Muscle of leg (tissue), 11 donors: ENCODE results near the gene RYR1. TPM values are rescaled to one million over a fixed set of nuclear protein-coding genes. Genes with fewer than 3 reads are reported as not detected.

Experiments
- DNase-seq: peaks from one replicate; pipeline ENCODE4 v3.0.0; 2013
- H3K27ac ChIP-seq: one replicate; pipeline ENCODE4 v1.5.1; 2013; ENCODE audit warnings: mild to moderate bottlenecking, low read length, control low read depth
- H3K27me3 ChIP-seq: one replicate; pipeline ENCODE4 v1.6.1; 2013; ENCODE audit warnings: low read length; ENCODE audit not compliant: control insufficient read depth, insufficient read depth
- H3K36me3 ChIP-seq: one replicate; pipeline ENCODE4 v1.6.1; 2013; ENCODE audit warnings: low read length; ENCODE audit not compliant: control insufficient read depth, insufficient read depth
- H3K4me1 ChIP-seq: one replicate; pipeline ENCODE4 v1.6.1; 2013; ENCODE audit warnings: low read length; ENCODE audit not compliant: control insufficient read depth, insufficient read depth
- H3K4me3 ChIP-seq: one replicate; pipeline ENCODE4 v1.5.1; 2013; ENCODE audit warnings: low read length, control low read depth
- H3K9me3 ChIP-seq: replicated peaks from 2 replicates; pipeline ENCODE4 v1.6.1; 2013; ENCODE audit warnings: low read depth, low read length; ENCODE audit not compliant: control insufficient read depth
- WGBS: methylation state at CpG from one replicate; pipeline ENCODE4 v1.1.5; 2013; ENCODE audit warnings: missing lambda C conversion rate; ENCODE audit not compliant: insufficient coverage; 5-methylcytosine and 5-hydroxymethylcytosine counted together
- polyA plus RNA-seq, 8 donors: library from polyadenylated mRNA; unstranded; fragments of 120-200 nt; gene quantifications; one replicate each; pipeline versions ENCODE4 v1.2.1 to v1.2.3, GENCODE V29; 2013; ENCODE audit warnings: inconsistent platforms in 1 of 8, low replicate concordance in 1 of 8; ENCODE audit not compliant: insufficient read length in 8 of 8, insufficient read depth in 1 of 8
- total RNA-seq: library from RNA; stranded (reverse); fragments of 120-200 nt; gene quantifications from one replicate; pipeline ENCODE4 v1.2.4, GENCODE V29; 2013

The RYR1 gene
- total and polyA plus RNA-seq, 9 donors: 145 to 817 (median 491) TPM

DNA sequence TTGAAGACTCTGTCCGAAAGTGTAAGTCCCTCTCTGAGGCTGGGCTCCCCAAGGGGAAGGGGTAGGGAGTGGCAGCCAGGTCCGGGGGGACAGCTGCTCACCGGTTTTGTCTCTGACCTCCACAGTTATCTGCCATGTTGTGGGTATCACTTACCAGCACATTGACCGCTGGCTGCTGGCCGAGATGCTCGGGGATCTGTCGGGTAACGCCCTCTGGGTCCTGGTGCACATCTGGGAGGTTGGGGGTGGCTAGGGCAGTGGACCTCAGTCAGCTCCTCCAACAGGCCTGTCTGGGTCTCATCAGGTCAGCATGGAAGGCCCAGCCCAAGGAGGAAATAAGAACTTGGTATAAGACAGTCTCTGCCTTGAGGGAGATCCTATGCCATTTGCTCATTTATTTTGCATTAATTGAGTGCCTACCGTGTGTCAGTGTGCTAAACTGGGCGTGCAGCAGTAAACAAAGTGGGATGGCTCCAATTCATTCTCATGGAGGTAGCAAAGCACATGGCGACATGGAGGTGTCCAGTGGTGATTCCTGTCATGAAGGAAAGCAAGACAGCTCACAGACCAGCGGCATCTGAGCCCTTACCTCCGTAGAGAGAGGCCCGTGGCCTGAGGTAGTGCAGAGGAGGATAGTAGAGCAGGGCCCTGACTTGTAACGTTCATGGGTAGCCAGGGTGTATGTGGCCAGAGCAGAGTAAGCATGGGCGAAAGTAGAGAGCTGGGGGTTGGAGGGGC, 199.2 kb downstream of the RYR1 start:
- WGBS: 86% methylated on average over 11 of the region's 16 CpGs
- Histone ChIP-seq H3K27ac (no peak overlapping the region), H3K4me3 (no peak overlapping the region), H3K9me3 (no peaks in the 10 kb centered on the region), H3K27me3 (no peaks in the 10 kb centered on the region), H3K36me3 (peaks cover 70% of the 10 kb centered on the region), H3K4me1 (peaks cover 4% of the 10 kb centered on the region)
- DNase-seq: no peak

DNA sequence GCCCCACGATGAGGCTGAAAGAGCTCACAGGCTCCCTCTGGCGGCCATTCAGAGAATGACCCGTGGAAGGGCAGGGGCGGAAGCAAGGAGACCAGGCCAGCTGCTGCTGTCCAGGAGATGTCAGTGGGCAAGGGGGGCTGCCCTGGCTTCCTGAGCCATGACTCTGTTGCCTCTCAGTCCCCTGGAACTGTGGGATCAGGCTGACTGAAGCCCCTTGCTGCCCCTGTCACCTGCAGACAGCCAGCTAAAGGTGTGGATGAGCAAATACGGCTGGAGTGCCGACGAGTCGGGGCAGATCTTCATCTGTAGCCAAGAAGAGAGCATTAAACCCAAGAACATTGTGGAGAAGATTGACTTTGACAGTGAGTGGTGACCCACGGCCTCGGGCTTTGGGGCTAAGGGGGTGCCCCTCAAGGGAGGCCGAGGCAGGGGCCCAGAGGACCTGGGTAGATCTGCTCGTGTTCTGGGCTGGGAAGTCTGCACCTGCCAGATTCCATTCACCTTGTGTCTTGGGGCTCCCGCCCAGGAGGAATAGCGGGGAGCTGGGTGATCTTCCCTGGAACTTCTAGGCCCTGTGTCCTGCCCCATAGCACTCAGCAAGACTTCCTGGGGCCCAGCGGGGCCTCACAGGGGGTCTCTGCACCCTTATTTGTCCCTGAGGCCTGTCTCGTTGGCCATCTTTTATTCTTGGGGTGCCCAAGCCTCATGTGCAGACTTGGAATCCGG, 201.4 kb downstream of the RYR1 start:
- Histone ChIP-seq H3K4me1 (peaks cover 4% of the 10 kb centered on the region), H3K4me3 (no peak overlapping the region), H3K27me3 (no peaks in the 10 kb centered on the region), H3K27ac (peak overlapping the region; percentile 29), H3K36me3 (peaks cover 60% of the 10 kb centered on the region), H3K9me3 (no peaks in the 10 kb centered on the region)
- DNase-seq: peak; percentile 83
- WGBS: 64% methylated on average over 16 of the region's 17 CpGs

DNA sequence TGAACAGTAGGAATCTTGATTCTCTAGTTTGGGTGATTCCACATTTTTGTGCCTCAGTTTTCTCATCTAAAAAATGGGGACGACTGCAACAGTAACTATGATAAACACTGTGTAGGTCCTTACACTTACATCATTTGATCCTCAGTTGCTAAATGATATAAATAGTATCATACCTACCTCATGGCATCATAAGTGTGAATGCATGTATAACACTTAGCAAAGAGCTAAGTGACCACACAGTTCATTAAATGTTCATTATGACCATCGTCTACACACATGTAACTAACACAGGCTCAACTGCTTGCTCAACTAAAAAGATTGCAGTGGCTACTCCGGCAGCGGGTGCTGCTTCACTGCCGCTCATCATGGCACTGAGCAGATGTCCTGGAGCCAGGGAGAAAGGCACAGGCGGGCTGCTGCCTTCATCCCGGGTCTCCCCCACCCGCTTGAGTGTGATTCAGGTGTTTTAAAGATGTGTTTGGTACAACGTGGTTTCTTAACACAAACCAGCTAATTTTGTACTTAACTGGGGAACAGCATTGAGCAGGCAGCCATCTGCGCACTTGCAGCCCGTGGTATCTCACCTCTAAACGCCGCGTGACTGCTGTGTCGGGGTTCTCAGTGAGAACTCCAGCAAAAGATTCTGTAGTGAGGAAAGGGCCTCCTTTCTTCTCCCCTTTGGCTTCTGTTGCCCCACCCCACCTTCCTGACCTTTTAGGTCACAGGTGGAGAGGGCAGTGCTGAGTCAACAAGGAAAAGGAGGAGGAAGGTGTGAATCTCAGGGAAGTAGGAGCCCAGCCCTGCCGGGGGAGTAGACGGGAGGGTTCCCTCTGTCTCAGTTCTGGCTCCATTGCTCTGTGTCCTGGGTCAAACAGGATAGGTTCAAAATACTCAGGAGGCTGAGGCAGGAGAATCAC, 202.2 kb downstream of the RYR1 start:
- no peak overlapping the region for H3K27ac ChIP-seq
- DNase-seq: no peak
- H3K36me3 ChIP-seq: peaks cover 55% of the 10 kb centered on the region
- no peaks in the 10 kb centered on the region for H3K9me3 ChIP-seq
- 79% methylated on average over 5 of the region's 17 CpGs for WGBS
- peaks cover 4% of the 10 kb centered on the region for H3K4me1 ChIP-seq
- H3K27me3 ChIP-seq: no peaks in the 10 kb centered on the region
- no peak overlapping the region for H3K4me3 ChIP-seq

Other genes with a start within 250 kb of the RYR1 start
- gene DPF1, start 209.5 kb upstream of the RYR1 start, total RNA-seq: 2.0 TPM
- 1 to 10 TPM; 3.0 to 4.9 (median 4.4) TPM for gene DPF1, start 209.5 kb upstream of the RYR1 start, polyA plus RNA-seq
- gene PPP1R14A, start 177.3 kb upstream of the RYR1 start, total RNA-seq: 2.9 TPM
- gene PPP1R14A, start 177.3 kb upstream of the RYR1 start, polyA plus RNA-seq: 10 to 100 TPM; 12.2 to 24.2 (median 19.6) TPM
- 2.6 TPM for gene SPINT2, start 169.1 kb upstream of the RYR1 start, total RNA-seq
- 10 to 100 TPM in 2 of 8 donors, 1 to 10 TPM in 6; 4.1 to 30.1 (median 4.8) TPM for gene SPINT2, start 169.1 kb upstream of the RYR1 start, polyA plus RNA-seq
- gene C19orf33, start 129.4 kb upstream of the RYR1 start, total RNA-seq: 0.66 TPM
- gene C19orf33, start 129.4 kb upstream of the RYR1 start, polyA plus RNA-seq: 1 to 10 TPM in 3 of 8 donors, under 1 TPM in 4, not detected in 1; 0.44 to 9.2 (median 1.00) TPM
- 25.9 TPM for gene YIF1B, start 117.7 kb upstream of the RYR1 start, total RNA-seq
- 10 to 100 TPM; 27.6 to 32.5 (median 30.5) TPM for gene YIF1B, start 117.7 kb upstream of the RYR1 start, polyA plus RNA-seq
- 2.6 TPM for gene KCNK6, start 113.8 kb upstream of the RYR1 start, total RNA-seq
- 1 to 10 TPM; 2.0 to 4.4 (median 2.9) TPM for gene KCNK6, start 113.8 kb upstream of the RYR1 start, polyA plus RNA-seq
- gene CATSPERG, start 97.9 kb upstream of the RYR1 start, total RNA-seq: 3.2 TPM
- gene CATSPERG, start 97.9 kb upstream of the RYR1 start, polyA plus RNA-seq: 1 to 10 TPM; 1.1 to 3.6 (median 2.0) TPM
- gene PSMD8, start 59.1 kb upstream of the RYR1 start, total RNA-seq: 133 TPM
- 100 to 1,000 TPM; 124 to 150 (median 141) TPM for gene PSMD8, start 59.1 kb upstream of the RYR1 start, polyA plus RNA-seq
- not detected for gene GGN, start 45.7 kb upstream of the RYR1 start, total RNA-seq
- gene GGN, start 45.7 kb upstream of the RYR1 start, polyA plus RNA-seq: under 1 TPM in 7 of 8 donors, not detected in 1; 0.09 to 0.84 (median 0.34) TPM
- gene SPRED3, start 45.0 kb upstream of the RYR1 start, total RNA-seq: 0.09 TPM
- gene SPRED3, start 45.0 kb upstream of the RYR1 start, polyA plus RNA-seq: under 1 TPM; 0.21 to 0.87 (median 0.41) TPM
- gene FAM98C, start 30.6 kb upstream of the RYR1 start, total RNA-seq: 9.0 TPM
- 10 to 100 TPM in 3 of 8 donors, 1 to 10 TPM in 5; 8.0 to 15.4 (median 9.7) TPM for gene FAM98C, start 30.6 kb upstream of the RYR1 start, polyA plus RNA-seq
- gene RASGRP4, start 7.5 kb upstream of the RYR1 start, total RNA-seq: 0.98 TPM
- 1 to 10 TPM; 1.6 to 2.9 (median 2.2) TPM for gene RASGRP4, start 7.5 kb upstream of the RYR1 start, polyA plus RNA-seq
- 0.89 TPM for gene MAP4K1, start 184.3 kb downstream of the RYR1 start, total RNA-seq
- 10 to 100 TPM in 3 of 8 donors, 1 to 10 TPM in 5; 2.8 to 17.8 (median 7.3) TPM for gene MAP4K1, start 184.3 kb downstream of the RYR1 start, polyA plus RNA-seq
- gene EIF3K, start 185.5 kb downstream of the RYR1 start, total RNA-seq: 334 TPM
- gene EIF3K, start 185.5 kb downstream of the RYR1 start, polyA plus RNA-seq: 100 to 1,000 TPM; 345 to 430 (median 386) TPM
- 68.8 TPM for gene ACTN4, start 214.0 kb downstream of the RYR1 start, total RNA-seq
- 100 to 1,000 TPM; 163 to 281 (median 224) TPM for gene ACTN4, start 214.0 kb downstream of the RYR1 start, polyA plus RNA-seq